WTC11 (cell line): ENCODE results near the gene TMBIM6. TPM values are rescaled to one million over a fixed set of nuclear protein-coding genes. Genes with fewer than 3 reads are reported as not detected.
"Not testable (repeated sequence)": the region's sequence is repeated elsewhere in the genome, so short reads cannot be mapped to it uniquely, and the experiment has no call there.

ENCODE experiments used
- ATAC-seq: fragments of 200-7000 bp; cut with Tn5 transposase; 2 replicates; pipeline ENCODE4 v1.10.0; 2021; ENCODE audit warnings: mild to moderate bottlenecking, moderate library complexity
- CTCF ChIA-PET: fragments of 300-600 bp; sonication (Branson Sonifier 250); formaldehyde crosslinking; loops from one replicate; lab custom pipeline; 2021; ENCODE audit warnings: antibody characterized with exemption; lab: Charles Lee
- POLR2A ChIA-PET: fragments of 350-600 bp; sonication (Branson Sonifier 250); formaldehyde crosslinking; loops from one replicate; lab custom pipeline; 2021; ENCODE audit warnings: antibody characterized with exemption; lab: Charles Lee
- DNase-seq: peaks from one replicate; pipeline ENCODE4 v3.0.0; 2021; ENCODE audit warnings: low spot score
- H3K27ac Mint-ChIP-seq: 2 replicates; pipeline ENCODE4 v1.8.0; 2021; ENCODE audit warnings: mixed read lengths
- H3K27me3 Mint-ChIP-seq: 2 replicates; pipeline ENCODE4 v1.8.0; 2021; ENCODE audit warnings: low read depth, mild to moderate bottlenecking, moderate library complexity, mixed read lengths
- H3K36me3 Mint-ChIP-seq: 2 replicates; pipeline ENCODE4 v1.8.0; 2021; ENCODE audit warnings: mixed read lengths
- H3K4me1 Mint-ChIP-seq: 2 replicates; pipeline ENCODE4 v1.8.0; 2022; ENCODE audit warnings: mixed read lengths
- H3K4me3 Mint-ChIP-seq: 2 replicates; pipeline ENCODE4 v1.8.0; 2021; ENCODE audit warnings: mild to moderate bottlenecking, moderate library complexity, mixed read lengths
- H3K9me3 Mint-ChIP-seq: 2 replicates; pipeline ENCODE4 v1.8.0; 2021; ENCODE audit warnings: mixed read lengths
- FOXJ3 ChIP-seq: sonication (generic); formaldehyde crosslinking; IDR thresholded peaks from 2 replicates; pipeline ENCODE4 v1.9.0; 2021; ENCODE audit warnings: missing genetic modification reagents, mild to moderate bottlenecking, borderline replicate concordance
- FOXK1 ChIP-seq: sonication (generic); formaldehyde crosslinking; IDR thresholded peaks from 2 replicates; pipeline ENCODE4 v1.8.0; 2022; ENCODE audit warnings: mild to moderate bottlenecking, moderate library complexity, missing genetic modification reagents
- GABPB1 ChIP-seq: sonication (generic); formaldehyde crosslinking; IDR thresholded peaks from 2 replicates; pipeline ENCODE4 v1.8.1; 2023; ENCODE audit warnings: mild to moderate bottlenecking, missing genetic modification reagents
- NFYB ChIP-seq: sonication (generic); formaldehyde crosslinking; conservative IDR thresholded peaks from 2 replicates; pipeline ENCODE4 v1.8.0; 2022; ENCODE audit warnings: low read depth, missing genetic modification reagents
- NR1H2 ChIP-seq: sonication (generic); formaldehyde crosslinking; IDR thresholded peaks from 2 replicates; pipeline ENCODE4 v1.9.0; 2021; ENCODE audit warnings: mild to moderate bottlenecking, moderate library complexity, missing genetic modification reagents
- NR3C1 ChIP-seq: sonication (generic); formaldehyde crosslinking; conservative IDR thresholded peaks from 2 replicates; pipeline ENCODE4 v1.8.1; 2023; ENCODE audit warnings: low read depth, mild to moderate bottlenecking, missing genetic modification reagents
- RORB ChIP-seq: fragments of 250-450 bp; sonication (Bioruptor Pico); IDR thresholded peaks from 2 replicates; pipeline ENCODE4 v1.9.0; 2021; ENCODE audit warnings: mild to moderate bottlenecking
- TEAD1 ChIP-seq: sonication (generic); formaldehyde crosslinking; IDR thresholded peaks from 2 replicates; pipeline ENCODE4 v1.8.0; 2022; ENCODE audit warnings: mild to moderate bottlenecking, missing genetic modification reagents
- ZBTB21 ChIP-seq: sonication (generic); formaldehyde crosslinking; IDR thresholded peaks from 2 replicates; pipeline ENCODE4 v1.8.1; 2023; ENCODE audit warnings: mild to moderate bottlenecking, missing genetic modification reagents, borderline replicate concordance
- ZNF219 ChIP-seq: sonication (generic); formaldehyde crosslinking; IDR thresholded peaks from 2 replicates; pipeline ENCODE4 v1.8.0; 2023; ENCODE audit warnings: missing genetic modification reagents, mild to moderate bottlenecking, borderline replicate concordance
- ZNF416 ChIP-seq: fragments of 250-450 bp; sonication (Bioruptor Pico); IDR thresholded peaks from 2 replicates; pipeline ENCODE4 v1.9.0; 2021; ENCODE audit warnings: mild to moderate bottlenecking, inconsistent platforms
- ZNF423 ChIP-seq: fragments of 250-450 bp; sonication (Bioruptor Pico); IDR thresholded peaks from 2 replicates; pipeline ENCODE4 v2.1.2; 2022; ENCODE audit warnings: mild to moderate bottlenecking, moderate library complexity
- total RNA-seq: library from RNA; stranded (reverse); gene quantifications from 3 replicates; pipeline ENCODE4 v1.2.3, GENCODE V29; 2021
- TF ChIP-seq, protein P1 (sequence below): fragments of 250-450 bp; sonication (Bioruptor Pico); IDR thresholded peaks from 2 replicates; pipeline ENCODE4 v1.9.0; 2021; ENCODE audit warnings: moderate library complexity, mild to moderate bottlenecking, inconsistent platforms, borderline replicate concordance
- TF ChIP-seq, protein P2 (sequence below): sonication (generic); formaldehyde crosslinking; IDR thresholded peaks from 2 replicates; pipeline ENCODE4 v1.8.0; 2023; ENCODE audit warnings: mild to moderate bottlenecking, missing genetic modification reagents
- TF ChIP-seq, protein P3 (sequence below): sonication (generic); formaldehyde crosslinking; IDR thresholded peaks from 2 replicates; pipeline ENCODE4 v1.8.0; 2023; ENCODE audit warnings: missing genetic modification reagents
- TF ChIP-seq, protein P4 (sequence below): sonication (generic); formaldehyde crosslinking; IDR thresholded peaks from 2 replicates; pipeline ENCODE4 v1.8.0; 2022; ENCODE audit warnings: mild to moderate bottlenecking, missing genetic modification reagents
- TF ChIP-seq, protein P5 (sequence below): sonication (generic); formaldehyde crosslinking; IDR thresholded peaks from 2 replicates; pipeline ENCODE4 v1.8.1; 2022; ENCODE audit warnings: low read depth, mild to moderate bottlenecking, moderate library complexity, missing genetic modification reagents, borderline replicate concordance
- TF ChIP-seq, protein P6 (sequence below): fragments of 200-600 bp; IDR thresholded peaks from 2 replicates; pipeline ENCODE4 v1.8.0; 2022; ENCODE audit warnings: antibody characterized with exemption

Gene TMBIM6
- total RNA-seq, 1 experiment from 2014 or later = 402 TPM

DNA sequence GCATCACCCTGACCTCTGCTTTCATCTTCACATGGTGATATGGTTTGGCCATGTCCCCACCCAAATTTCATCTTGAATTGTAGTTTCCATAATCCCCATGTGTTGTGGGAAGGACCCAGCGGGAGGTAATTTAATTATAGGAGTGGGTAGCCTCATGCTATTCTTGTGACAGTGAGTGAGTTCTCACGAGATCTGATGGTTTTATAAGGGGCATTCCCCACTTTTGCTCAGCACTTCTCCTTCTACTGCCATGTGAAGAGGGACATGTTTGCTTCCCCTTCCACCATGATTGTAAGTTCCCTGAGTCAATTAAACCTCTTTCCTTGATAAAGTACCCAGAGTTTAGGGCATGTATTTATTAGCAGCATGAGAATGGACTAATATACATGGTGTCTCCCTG, 38.2 kb downstream of the TMBIM6 start:
- H3K4me1 Mint-ChIP-seq = peaks cover 17% of the 10 kb centered on the region
- peaks cover 25% of the 10 kb centered on the region for H3K27me3 Mint-ChIP-seq
- H3K36me3 Mint-ChIP-seq = no peaks in the 10 kb centered on the region
- TF ChIP-seq ZBTB21 (CRISPR knock-in tag) (no peak), FOXJ3 (CRISPR knock-in tag) (no peak), ZNF423 (no peak), FOXK1 (CRISPR knock-in tag) (no peak), NR1H2 (CRISPR knock-in tag) (no peak), NR3C1 (CRISPR knock-in tag) (no peak), ZNF219 (CRISPR knock-in tag) (no peak), ZNF416 (CRISPR knock-in tag) (no peak), GABPB1 (CRISPR knock-in tag) (no peak), NFYB (CRISPR knock-in tag) (no peak), RORB (CRISPR knock-in tag) (no peak), TEAD1 (CRISPR knock-in tag) (no peak)
- TF ChIP-seq, protein P1, sequence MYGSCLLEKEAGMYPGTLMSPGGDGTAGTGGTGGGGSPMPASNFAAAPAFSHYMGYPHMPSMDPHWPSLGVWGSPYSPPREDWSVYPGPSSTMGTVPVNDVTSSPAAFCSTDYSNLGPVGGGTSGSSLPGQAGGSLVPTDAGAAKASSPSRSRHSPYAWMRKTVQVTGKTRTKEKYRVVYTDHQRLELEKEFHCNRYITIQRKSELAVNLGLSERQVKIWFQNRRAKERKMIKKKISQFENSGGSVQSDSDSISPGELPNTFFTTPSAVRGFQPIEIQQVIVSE = no peak
- TF ChIP-seq, protein P2, sequence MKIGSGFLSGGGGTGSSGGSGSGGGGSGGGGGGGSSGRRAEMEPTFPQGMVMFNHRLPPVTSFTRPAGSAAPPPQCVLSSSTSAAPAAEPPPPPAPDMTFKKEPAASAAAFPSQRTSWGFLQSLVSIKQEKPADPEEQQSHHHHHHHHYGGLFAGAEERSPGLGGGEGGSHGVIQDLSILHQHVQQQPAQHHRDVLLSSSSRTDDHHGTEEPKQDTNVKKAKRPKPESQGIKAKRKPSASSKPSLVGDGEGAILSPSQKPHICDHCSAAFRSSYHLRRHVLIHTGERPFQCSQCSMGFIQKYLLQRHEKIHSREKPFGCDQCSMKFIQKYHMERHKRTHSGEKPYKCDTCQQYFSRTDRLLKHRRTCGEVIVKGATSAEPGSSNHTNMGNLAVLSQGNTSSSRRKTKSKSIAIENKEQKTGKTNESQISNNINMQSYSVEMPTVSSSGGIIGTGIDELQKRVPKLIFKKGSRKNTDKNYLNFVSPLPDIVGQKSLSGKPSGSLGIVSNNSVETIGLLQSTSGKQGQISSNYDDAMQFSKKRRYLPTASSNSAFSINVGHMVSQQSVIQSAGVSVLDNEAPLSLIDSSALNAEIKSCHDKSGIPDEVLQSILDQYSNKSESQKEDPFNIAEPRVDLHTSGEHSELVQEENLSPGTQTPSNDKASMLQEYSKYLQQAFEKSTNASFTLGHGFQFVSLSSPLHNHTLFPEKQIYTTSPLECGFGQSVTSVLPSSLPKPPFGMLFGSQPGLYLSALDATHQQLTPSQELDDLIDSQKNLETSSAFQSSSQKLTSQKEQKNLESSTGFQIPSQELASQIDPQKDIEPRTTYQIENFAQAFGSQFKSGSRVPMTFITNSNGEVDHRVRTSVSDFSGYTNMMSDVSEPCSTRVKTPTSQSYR (CRISPR knock-in tag) = no peak
- TF ChIP-seq, protein P3, sequence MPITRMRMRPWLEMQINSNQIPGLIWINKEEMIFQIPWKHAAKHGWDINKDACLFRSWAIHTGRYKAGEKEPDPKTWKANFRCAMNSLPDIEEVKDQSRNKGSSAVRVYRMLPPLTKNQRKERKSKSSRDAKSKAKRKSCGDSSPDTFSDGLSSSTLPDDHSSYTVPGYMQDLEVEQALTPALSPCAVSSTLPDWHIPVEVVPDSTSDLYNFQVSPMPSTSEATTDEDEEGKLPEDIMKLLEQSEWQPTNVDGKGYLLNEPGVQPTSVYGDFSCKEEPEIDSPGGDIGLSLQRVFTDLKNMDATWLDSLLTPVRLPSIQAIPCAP (CRISPR knock-in tag) = no peak
- TF ChIP-seq, protein P4, sequence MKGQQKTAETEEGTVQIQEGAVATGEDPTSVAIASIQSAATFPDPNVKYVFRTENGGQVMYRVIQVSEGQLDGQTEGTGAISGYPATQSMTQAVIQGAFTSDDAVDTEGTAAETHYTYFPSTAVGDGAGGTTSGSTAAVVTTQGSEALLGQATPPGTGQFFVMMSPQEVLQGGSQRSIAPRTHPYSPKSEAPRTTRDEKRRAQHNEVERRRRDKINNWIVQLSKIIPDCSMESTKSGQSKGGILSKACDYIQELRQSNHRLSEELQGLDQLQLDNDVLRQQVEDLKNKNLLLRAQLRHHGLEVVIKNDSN (CRISPR knock-in tag) = no peak
- TF ChIP-seq, protein P5, sequence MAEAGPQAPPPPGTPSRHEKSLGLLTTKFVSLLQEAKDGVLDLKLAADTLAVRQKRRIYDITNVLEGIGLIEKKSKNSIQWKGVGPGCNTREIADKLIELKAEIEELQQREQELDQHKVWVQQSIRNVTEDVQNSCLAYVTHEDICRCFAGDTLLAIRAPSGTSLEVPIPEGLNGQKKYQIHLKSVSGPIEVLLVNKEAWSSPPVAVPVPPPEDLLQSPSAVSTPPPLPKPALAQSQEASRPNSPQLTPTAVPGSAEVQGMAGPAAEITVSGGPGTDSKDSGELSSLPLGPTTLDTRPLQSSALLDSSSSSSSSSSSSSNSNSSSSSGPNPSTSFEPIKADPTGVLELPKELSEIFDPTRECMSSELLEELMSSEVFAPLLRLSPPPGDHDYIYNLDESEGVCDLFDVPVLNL (CRISPR knock-in tag) = no peak
- TF ChIP-seq, protein P6, sequence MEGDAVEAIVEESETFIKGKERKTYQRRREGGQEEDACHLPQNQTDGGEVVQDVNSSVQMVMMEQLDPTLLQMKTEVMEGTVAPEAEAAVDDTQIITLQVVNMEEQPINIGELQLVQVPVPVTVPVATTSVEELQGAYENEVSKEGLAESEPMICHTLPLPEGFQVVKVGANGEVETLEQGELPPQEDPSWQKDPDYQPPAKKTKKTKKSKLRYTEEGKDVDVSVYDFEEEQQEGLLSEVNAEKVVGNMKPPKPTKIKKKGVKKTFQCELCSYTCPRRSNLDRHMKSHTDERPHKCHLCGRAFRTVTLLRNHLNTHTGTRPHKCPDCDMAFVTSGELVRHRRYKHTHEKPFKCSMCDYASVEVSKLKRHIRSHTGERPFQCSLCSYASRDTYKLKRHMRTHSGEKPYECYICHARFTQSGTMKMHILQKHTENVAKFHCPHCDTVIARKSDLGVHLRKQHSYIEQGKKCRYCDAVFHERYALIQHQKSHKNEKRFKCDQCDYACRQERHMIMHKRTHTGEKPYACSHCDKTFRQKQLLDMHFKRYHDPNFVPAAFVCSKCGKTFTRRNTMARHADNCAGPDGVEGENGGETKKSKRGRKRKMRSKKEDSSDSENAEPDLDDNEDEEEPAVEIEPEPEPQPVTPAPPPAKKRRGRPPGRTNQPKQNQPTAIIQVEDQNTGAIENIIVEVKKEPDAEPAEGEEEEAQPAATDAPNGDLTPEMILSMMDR = no peak
- no peaks in the 10 kb centered on the region for H3K9me3 Mint-ChIP-seq
- ChIA-PET POLR2A (no interaction called here), CTCF (interaction anchor here (1.8 to 3.2 kb wide), 2 partner anchors 14 to 48 kb away, joined by 6 to 33 read pairs; partner anchors contain the start of gene NCKAP5L)
- no peak overlapping the region for H3K27ac Mint-ChIP-seq
- no peak overlapping the region for H3K4me3 Mint-ChIP-seq
- no peak for DNase-seq
- no peak for ATAC-seq

DNA sequence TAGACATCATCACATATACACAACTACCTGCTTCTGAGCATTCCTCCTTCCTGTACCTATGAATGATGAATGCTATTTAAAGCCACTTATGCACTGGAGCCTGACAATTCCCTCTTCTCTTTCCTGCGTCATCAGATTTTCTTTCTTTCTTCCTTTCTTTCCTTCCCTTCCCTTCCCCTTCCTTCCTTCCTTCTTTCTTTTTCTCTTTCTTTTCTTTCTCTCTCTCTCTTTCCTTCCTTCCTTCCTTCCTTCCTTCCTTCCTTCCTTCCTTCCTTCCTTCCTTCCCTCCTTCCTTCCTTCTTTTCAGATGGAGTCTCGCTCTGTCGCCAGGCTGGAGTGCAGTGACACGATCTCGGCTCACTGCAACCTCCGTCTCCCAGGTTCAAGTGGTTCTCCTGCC, 39.6 kb downstream of the TMBIM6 start:
- ATAC-seq, H3K9me3 Mint-ChIP-seq, H3K4me3 Mint-ChIP-seq, H3K27ac Mint-ChIP-seq, DNase-seq, H3K36me3 Mint-ChIP-seq: not testable (repeated sequence)
- CTCF ChIA-PET = interaction anchor here (0.6 kb wide), 1 partner anchor 58 kb away, joined by 3 read pairs; no protein-coding TSS in a partner anchor
- peaks cover 25% of the 10 kb centered on the region for H3K27me3 Mint-ChIP-seq
- H3K4me1 Mint-ChIP-seq = peaks cover 17% of the 10 kb centered on the region
- POLR2A ChIA-PET = interaction anchor here (0.6 kb wide), 1 partner anchor 562 kb away, joined by 6 read pairs; no protein-coding TSS in a partner anchor
